Measurements from ENCODE around the gene ATXN2. TPM values are rescaled to one million over a fixed set of nuclear protein-coding genes. Genes with fewer than 3 reads are reported as not detected.

ATXN2 gene, protein sequence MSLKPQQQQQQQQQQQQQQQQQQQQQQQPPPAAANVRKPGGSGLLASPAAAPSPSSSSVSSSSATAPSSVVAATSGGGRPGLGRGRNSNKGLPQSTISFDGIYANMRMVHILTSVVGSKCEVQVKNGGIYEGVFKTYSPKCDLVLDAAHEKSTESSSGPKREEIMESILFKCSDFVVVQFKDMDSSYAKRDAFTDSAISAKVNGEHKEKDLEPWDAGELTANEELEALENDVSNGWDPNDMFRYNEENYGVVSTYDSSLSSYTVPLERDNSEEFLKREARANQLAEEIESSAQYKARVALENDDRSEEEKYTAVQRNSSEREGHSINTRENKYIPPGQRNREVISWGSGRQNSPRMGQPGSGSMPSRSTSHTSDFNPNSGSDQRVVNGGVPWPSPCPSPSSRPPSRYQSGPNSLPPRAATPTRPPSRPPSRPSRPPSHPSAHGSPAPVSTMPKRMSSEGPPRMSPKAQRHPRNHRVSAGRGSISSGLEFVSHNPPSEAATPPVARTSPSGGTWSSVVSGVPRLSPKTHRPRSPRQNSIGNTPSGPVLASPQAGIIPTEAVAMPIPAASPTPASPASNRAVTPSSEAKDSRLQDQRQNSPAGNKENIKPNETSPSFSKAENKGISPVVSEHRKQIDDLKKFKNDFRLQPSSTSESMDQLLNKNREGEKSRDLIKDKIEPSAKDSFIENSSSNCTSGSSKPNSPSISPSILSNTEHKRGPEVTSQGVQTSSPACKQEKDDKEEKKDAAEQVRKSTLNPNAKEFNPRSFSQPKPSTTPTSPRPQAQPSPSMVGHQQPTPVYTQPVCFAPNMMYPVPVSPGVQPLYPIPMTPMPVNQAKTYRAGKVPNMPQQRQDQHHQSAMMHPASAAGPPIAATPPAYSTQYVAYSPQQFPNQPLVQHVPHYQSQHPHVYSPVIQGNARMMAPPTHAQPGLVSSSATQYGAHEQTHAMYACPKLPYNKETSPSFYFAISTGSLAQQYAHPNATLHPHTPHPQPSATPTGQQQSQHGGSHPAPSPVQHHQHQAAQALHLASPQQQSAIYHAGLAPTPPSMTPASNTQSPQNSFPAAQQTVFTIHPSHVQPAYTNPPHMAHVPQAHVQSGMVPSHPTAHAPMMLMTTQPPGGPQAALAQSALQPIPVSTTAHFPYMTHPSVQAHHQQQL
- total RNA-seq = 10 to 100 TPM; 39.7 to 71.9 (median 52.8) TPM
- 10 to 100 TPM; 23.9 to 32.2 TPM for polyA plus RNA-seq
- total RNA-seq = 27.7 reads per million, percentile 58 among the genes with 10 or more reads in this experiment

GRCh38 chr12:111598637-111599452 is at the start of gene ATXN2:
Gene ATXN2, minus strand, starts transcription at chr12:111599315. Its CDS starts 281 bp downstream, at chr12:111599034.
- peak within 1 kb of the TSS; percentile 80 for H3K4me3 ChIP-seq (ENCODE audit: low read length)
- ATAC-seq (peak; percentile 85), DNase-seq (peak in 5 of 9 donors; percentile 71 to 89 (median 85))

GRCh38 chr12:111645433-111645832 is 46.3 kb upstream of the ATXN2 start:
- H3K27me3 ChIP-seq (ENCODE audit: control insufficient read depth in 2 of 2, insufficient read depth in 2 of 2, low read length in 2 of 2) = no peaks in the 10 kb centered on the region
- Mint-ChIP-seq H3K9me3 (no peaks in the 10 kb centered on the region), H3K4me3 (no peak overlapping the region), H3K27me3 (no peaks in the 10 kb centered on the region), H3K4me1 (peaks cover 0 to 3% (median 0%) of the 10 kb centered on the region in 7 donors), H3K36me3 (peaks cover 13 to 46% (median 20%) of the 10 kb centered on the region in 5 donors), H3K27ac (no peak overlapping the region)
- no peaks in the 10 kb centered on the region for H3K9me3 ChIP-seq (ENCODE audit: control insufficient read depth in 2 of 3, low read length in 3 of 3)
- H3K4me1 ChIP-seq (ENCODE audit: control insufficient read depth in 2 of 2, insufficient read depth in 2 of 2, low read length in 2 of 2) = no peaks in the 10 kb centered on the region
- intact Hi-C loops (cut with micrococcal nuclease) = loop anchor here in 1 of 2 donors (10.0 kb wide), 1 partner anchor 51 kb away; the partner anchor contains the start of gene ATXN2
- ChIA-PET POLR2A (no interaction called here), CTCF (no interaction called here)
- ATAC-seq (no peak), DNase-seq (no peak)
- H3K4me3 ChIP-seq (ENCODE audit: low read length) = no peak overlapping the region
- H3K36me3 ChIP-seq (ENCODE audit: control insufficient read depth in 2 of 3, insufficient read depth in 3 of 3, low read length in 3 of 3) = peaks cover 15 to 73% (median 24%) of the 10 kb centered on the region in 3 experiments
- no peak overlapping the region for H3K27ac ChIP-seq (ENCODE audit: low read depth, low read length)

More at GRCh38 chr12:111598637-111599452, at the start of gene ATXN2:
- Mint-ChIP-seq H3K4me3 (peak within 1 kb of the TSS; percentile 90 to 97 (median 96)), H3K4me1 (peaks cover 28 to 46% (median 33%) of the 10 kb centered on the region in 7 donors), H3K27me3 (no peaks in the 10 kb centered on the region), H3K27ac (peak within 1 kb of the TSS; percentile 83 to 93 (median 89)), H3K9me3 (peaks cover 0 to 11% (median 0%) of the 10 kb centered on the region in 11 donors), H3K36me3 (peaks cover 0 to 4% (median 0%) of the 10 kb centered on the region in 5 donors)
- Histone ChIP-seq H3K27ac (ENCODE audit: low read depth, low read length) (peak within 1 kb of the TSS; percentile 80), H3K27me3 (ENCODE audit: control insufficient read depth in 2 of 2, insufficient read depth in 2 of 2, low read length in 2 of 2) (no peaks in the 10 kb centered on the region), H3K4me1 (ENCODE audit: control insufficient read depth in 2 of 2, insufficient read depth in 2 of 2, low read length in 2 of 2) (peaks cover 3 to 5% of the 10 kb centered on the region in 2 donors), H3K36me3 (ENCODE audit: control insufficient read depth in 2 of 3, insufficient read depth in 3 of 3, low read length in 3 of 3) (peaks cover 0 to 15% (median 0%) of the 10 kb centered on the region in 3 experiments), H3K9me3 (ENCODE audit: control insufficient read depth in 2 of 3, low read length in 3 of 3) (no peaks in the 10 kb centered on the region)
- intact Hi-C loops (cut with micrococcal nuclease) = loop anchor here (1.0 to 10.0 kb wide), 17 partner anchors 42 to 1474 kb away; partner anchors contain the start of genes HECTD4 (in 2 of the 2), NAA25 (in 2 of the 2), PPP1CC (in 2 of the 2) and ACAD10 (in 1 of the 2)
- ChIA-PET POLR2A (interaction anchor here (0.6 kb wide), 1 partner anchor 71 kb away, joined by 3 read pairs; no protein-coding TSS in a partner anchor), CTCF (no interaction called here)

DNA sequence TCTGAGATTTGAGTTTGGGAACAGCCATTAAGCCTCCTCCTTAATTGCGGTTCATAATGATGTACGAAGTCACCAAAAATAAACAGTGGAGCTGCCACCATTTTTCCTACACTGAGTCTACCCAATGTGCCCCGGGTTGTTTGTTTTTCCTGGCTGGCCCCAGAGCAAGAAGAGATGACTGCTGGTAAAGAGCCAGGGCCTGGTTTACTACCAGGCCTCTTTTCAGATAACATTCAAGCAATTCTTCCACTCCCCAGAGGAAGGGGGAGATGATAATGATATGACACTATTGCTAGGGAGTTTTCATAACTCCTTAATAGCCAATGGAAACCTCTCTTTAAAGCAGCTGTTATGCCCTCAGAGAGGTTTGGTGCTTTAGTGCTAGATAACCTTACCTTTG is 44.3 kb upstream of the ATXN2 start:
- POLR2A ChIA-PET = no interaction called here
- intact Hi-C loops (cut with micrococcal nuclease) = loop anchor here in 1 of 2 donors (10.0 kb wide), 1 partner anchor 49 kb away; the partner anchor contains the start of gene ATXN2

GRCh38 chr12:111642681-111643426 is 43.7 kb upstream of the ATXN2 start:
- Mint-ChIP-seq H3K27me3 (no peaks in the 10 kb centered on the region), H3K4me3 (no peak overlapping the region), H3K27ac (no peak overlapping the region), H3K36me3 (peaks cover 6 to 44% (median 15%) of the 10 kb centered on the region in 5 donors), H3K4me1 (peaks cover 0 to 3% (median 0%) of the 10 kb centered on the region in 7 donors), H3K9me3 (no peaks in the 10 kb centered on the region)
- Histone ChIP-seq H3K27me3 (ENCODE audit: control insufficient read depth in 2 of 2, insufficient read depth in 2 of 2, low read length in 2 of 2) (no peaks in the 10 kb centered on the region), H3K4me1 (ENCODE audit: control insufficient read depth in 2 of 2, insufficient read depth in 2 of 2, low read length in 2 of 2) (no peaks in the 10 kb centered on the region), H3K4me3 (ENCODE audit: low read length) (no peak overlapping the region), H3K27ac (ENCODE audit: low read depth, low read length) (no peak overlapping the region), H3K36me3 (ENCODE audit: control insufficient read depth in 2 of 3, insufficient read depth in 3 of 3, low read length in 3 of 3) (peaks cover 15 to 57% (median 19%) of the 10 kb centered on the region in 3 experiments), H3K9me3 (ENCODE audit: control insufficient read depth in 2 of 3, low read length in 3 of 3) (no peaks in the 10 kb centered on the region)
- no peak for ATAC-seq
- intact Hi-C loops (cut with micrococcal nuclease) = loop anchor here in 1 of 2 donors (10.0 kb wide), 1 partner anchor 48 kb away; the partner anchor contains the start of gene ATXN2
- no peak for DNase-seq
- POLR2A ChIA-PET = no interaction called here
- CTCF ChIA-PET = no interaction called here

More for the DNA sequence above, 44.3 kb upstream of the ATXN2 start:
- Histone ChIP-seq H3K27ac (ENCODE audit: low read depth, low read length) (no peak overlapping the region), H3K36me3 (ENCODE audit: control insufficient read depth in 2 of 3, insufficient read depth in 3 of 3, low read length in 3 of 3) (peaks cover 15 to 57% (median 19%) of the 10 kb centered on the region in 3 experiments), H3K4me1 (ENCODE audit: control insufficient read depth in 2 of 2, insufficient read depth in 2 of 2, low read length in 2 of 2) (no peaks in the 10 kb centered on the region), H3K4me3 (ENCODE audit: low read length) (no peak overlapping the region), H3K27me3 (ENCODE audit: control insufficient read depth in 2 of 2, insufficient read depth in 2 of 2, low read length in 2 of 2) (no peaks in the 10 kb centered on the region), H3K9me3 (ENCODE audit: control insufficient read depth in 2 of 3, low read length in 3 of 3) (no peaks in the 10 kb centered on the region)
- Mint-ChIP-seq H3K4me3 (no peak overlapping the region), H3K9me3 (no peaks in the 10 kb centered on the region), H3K4me1 (peaks cover 0 to 3% (median 0%) of the 10 kb centered on the region in 7 donors), H3K27me3 (no peaks in the 10 kb centered on the region), H3K27ac (no peak overlapping the region), H3K36me3 (peaks cover 6 to 44% (median 15%) of the 10 kb centered on the region in 5 donors)
- CTCF ChIA-PET = no interaction called here
- ATAC-seq (no peak), DNase-seq (no peak)

GRCh38 chr12:111640506-111640905 is 41.4 kb upstream of the ATXN2 start:
- Mint-ChIP-seq H3K36me3 (peaks cover 3 to 29% (median 5%) of the 10 kb centered on the region in 5 donors), H3K4me1 (peaks cover 0 to 3% (median 0%) of the 10 kb centered on the region in 7 donors), H3K27me3 (no peaks in the 10 kb centered on the region), H3K4me3 (no peak overlapping the region), H3K27ac (peak overlapping the region in 2 of 9 donors; percentile 17 to 38), H3K9me3 (no peaks in the 10 kb centered on the region)
- Histone ChIP-seq H3K27ac (ENCODE audit: low read depth, low read length) (no peak overlapping the region), H3K4me3 (ENCODE audit: low read length) (no peak overlapping the region), H3K27me3 (ENCODE audit: control insufficient read depth in 2 of 2, insufficient read depth in 2 of 2, low read length in 2 of 2) (no peaks in the 10 kb centered on the region), H3K4me1 (ENCODE audit: control insufficient read depth in 2 of 2, insufficient read depth in 2 of 2, low read length in 2 of 2) (no peaks in the 10 kb centered on the region), H3K9me3 (ENCODE audit: control insufficient read depth in 2 of 3, low read length in 3 of 3) (no peaks in the 10 kb centered on the region), H3K36me3 (ENCODE audit: control insufficient read depth in 2 of 3, insufficient read depth in 3 of 3, low read length in 3 of 3) (peaks cover 10 to 35% (median 16%) of the 10 kb centered on the region in 3 experiments)
- DNase-seq (no peak), ATAC-seq (no peak)
- ChIA-PET CTCF (no interaction called here), POLR2A (no interaction called here)
- intact Hi-C loops (cut with micrococcal nuclease) = loop anchor here in 1 of 2 donors (10.0 kb wide), 1 partner anchor 46 kb away; the partner anchor contains the start of gene ATXN2
